HEK293 (cell line): ENCODE data around the gene KLHL14.

Experiments used
- CTCF ChIA-PET: fragments of 350-600 bp; formaldehyde crosslinking; extraction: SDS; loops from one replicate; lab custom pipeline; 2021; ENCODE audit warnings: antibody characterized with exemption; lab: Yijun Ruan, JAX
- POLR2A ChIA-PET: fragments of 300-600 bp; formaldehyde crosslinking; extraction: SDS; loops from one replicate; lab custom pipeline; 2020; ENCODE audit warnings: antibody characterized with exemption, inconsistent platforms; lab: Yijun Ruan, JAX
- H3K27ac ChIP-seq: fragments of 200-500 bp; sonication (Bioruptor generic); 2 replicates; pipeline ENCODE4 v1.5.1; 2014; ENCODE audit warnings: low read depth, low read length, control low read depth, inconsistent platforms; ENCODE audit errors: extremely low read depth
- H3K36me3 ChIP-seq, 2 experiments: fragments of 200-500 bp in 1 of 2; sonication (Bioruptor generic) in 1 of 2; 1 replicate in 1 of 2; 2 replicates in 1 of 2; pipeline ENCODE4 v1.5.1; 2014 to 2017; ENCODE audit warnings: inconsistent platforms in 2 of 2, low read length in 2 of 2; ENCODE audit not compliant: control insufficient read depth in 2 of 2, insufficient read depth in 1 of 2
- H3K4me1 ChIP-seq: fragments of 200-500 bp; sonication (Bioruptor generic); 2 replicates; pipeline ENCODE4 v1.5.1; 2014; ENCODE audit warnings: mild to moderate bottlenecking, low read length, inconsistent platforms; ENCODE audit not compliant: control insufficient read depth, insufficient read depth
- H3K4me3 ChIP-seq: 2 replicates; pipeline ENCODE4 v1.5.1; 2011; ENCODE audit warnings: low read depth, mild to moderate bottlenecking, control low read depth, low read length, moderate library complexity
- H3K9me3 ChIP-seq: fragments of 200-500 bp; sonication (Bioruptor generic); 2 replicates; pipeline ENCODE4 v1.5.1; 2014; ENCODE audit warnings: low read depth, low read length, inconsistent platforms; ENCODE audit not compliant: control insufficient read depth, insufficient read depth
- CTCF ChIP-seq: fragments of 450-650 bp; formaldehyde crosslinking; IDR thresholded peaks from 2 replicates; pipeline ENCODE4 v1.5.1; 2016; ENCODE audit warnings: missing biosample characterization, missing genetic modification characterization
- FEZF1 ChIP-seq: fragments of 450-650 bp; formaldehyde crosslinking; IDR thresholded peaks from 2 replicates; pipeline ENCODE4 v1.5.1; 2016; ENCODE audit warnings: missing biosample characterization, missing genetic modification characterization
- IKZF3 ChIP-seq: fragments of 450-650 bp; IDR thresholded peaks from 2 replicates; pipeline ENCODE4 v1.5.0; 2018; ENCODE audit warnings: missing biosample characterization, mild to moderate bottlenecking, missing genetic modification characterization, moderate library complexity
- KLF8 ChIP-seq: fragments of 450-650 bp; formaldehyde crosslinking; IDR thresholded peaks from 2 replicates; pipeline ENCODE4 v1.5.1; 2016; ENCODE audit warnings: missing biosample characterization, missing genetic modification characterization
- OSR2 ChIP-seq: fragments of 450-650 bp; formaldehyde crosslinking; IDR thresholded peaks from 2 replicates; pipeline ENCODE4 v1.5.1; 2016; ENCODE audit warnings: missing biosample characterization, missing genetic modification characterization
- PRDM2 ChIP-seq: fragments of 450-650 bp; formaldehyde crosslinking; IDR thresholded peaks from 2 replicates; pipeline ENCODE4 v1.5.1; 2016; ENCODE audit warnings: missing biosample characterization, missing genetic modification characterization, borderline replicate concordance
- PRDM6 ChIP-seq: fragments of 450-650 bp; formaldehyde crosslinking; IDR thresholded peaks from 2 replicates; pipeline ENCODE4 v1.5.1; 2017; ENCODE audit warnings: missing biosample characterization, missing genetic modification characterization
- SETDB1 ChIP-seq: IDR thresholded peaks from one replicate; pipeline ENCODE4 v1.6.1; 2017; ENCODE audit warnings: mild to moderate bottlenecking, low read length, moderate library complexity, mixed read lengths; ENCODE audit not compliant: insufficient read length
- TCF7L2 ChIP-seq: IDR thresholded peaks from 2 replicates; pipeline ENCODE4 v1.6.1; 2011; ENCODE audit warnings: low read depth, mild to moderate bottlenecking, inconsistent platforms, low read length, moderate library complexity, borderline replicate concordance
- TRIM28 ChIP-seq: IDR thresholded peaks from 2 replicates; pipeline ENCODE4 v1.6.1; 2011; ENCODE audit warnings: low read length, control low read depth, borderline replicate concordance
- ZBTB10 ChIP-seq: fragments of 450-650 bp; formaldehyde crosslinking; IDR thresholded peaks from 2 replicates; pipeline ENCODE4 v1.5.1; 2016; ENCODE audit warnings: missing biosample characterization, missing genetic modification characterization
- ZNF223 ChIP-seq: fragments of 450-650 bp; formaldehyde crosslinking; IDR thresholded peaks from 2 replicates; pipeline ENCODE4 v1.5.1; 2016; ENCODE audit warnings: missing biosample characterization, missing genetic modification characterization
- ZNF280C ChIP-seq: fragments of 450-650 bp; formaldehyde crosslinking; IDR thresholded peaks from 2 replicates; pipeline ENCODE4 v1.5.1; 2016; ENCODE audit warnings: missing biosample characterization, missing genetic modification characterization
- ZNF423 ChIP-seq: fragments of 450-650 bp; formaldehyde crosslinking; IDR thresholded peaks from 2 replicates; pipeline ENCODE4 v1.5.1; 2016; ENCODE audit warnings: missing biosample characterization, missing genetic modification characterization
- ZNF639 ChIP-seq: fragments of 450-650 bp; formaldehyde crosslinking; IDR thresholded peaks from 2 replicates; pipeline ENCODE4 v1.5.1; 2016; ENCODE audit warnings: missing biosample characterization, missing genetic modification characterization
- ZNF843 ChIP-seq: fragments of 450-650 bp; formaldehyde crosslinking; IDR thresholded peaks from 2 replicates; pipeline ENCODE4 v1.5.1; 2016; ENCODE audit warnings: missing biosample characterization, missing genetic modification characterization
- ZXDB ChIP-seq: fragments of 450-650 bp; formaldehyde crosslinking; IDR thresholded peaks from 2 replicates; pipeline ENCODE4 v1.5.1; 2016; ENCODE audit warnings: missing biosample characterization, missing genetic modification characterization

The KLHL14 gene

GRCh38 chr18:32764611-32765244 is 8.1 kb downstream of the KLHL14 start:
- ChIA-PET CTCF (no interaction called here), POLR2A (no interaction called here)
- Histone ChIP-seq H3K4me1 (peaks cover 3% of the 10 kb centered on the region; the same call in 1 of the 2 replicates), H3K36me3 (no peaks in the 10 kb centered on the region), H3K4me3 (no peak overlapping the region), H3K9me3 (no peaks in the 10 kb centered on the region), H3K27ac (no peak overlapping the region)
- TF ChIP-seq ZNF423 (tag by site-specific recombination) (no peak), ZNF280C (tag by site-specific recombination) (no peak), ZNF843 (tag by site-specific recombination) (no peak)
- TF ChIP-seq, all 188 proteins: peak for 0

- H3K4me1 ChIP-seq = peaks cover 3% of the 10 kb centered on the region; the same call in 1 of the 2 replicates
- CTCF ChIA-PET = interaction anchor here (0.5 kb wide), 1 partner anchor 258 kb away, joined by 3 read pairs; no protein-coding TSS in a partner anchor
- POLR2A ChIA-PET = no interaction called here
- TF ChIP-seq KLF8 (tag by site-specific recombination) (no peak), ZNF223 (tag by site-specific recombination) (no peak), ZNF843 (tag by site-specific recombination) (peak; percentile 68; the same call in 1 of the 2 replicates), TRIM28 (no peak; the same call in 1 of the 2 replicates), PRDM6 (tag by site-specific recombination) (peak; percentile 58), ZBTB10 (no peak), SETDB1 (no peak), OSR2 (tag by site-specific recombination) (peak; percentile 43; the same call in 1 of the 2 replicates), ZXDB (tag by site-specific recombination) (peak; percentile 88), TCF7L2 (peak; percentile 69; the same call in 1 of the 2 replicates), FEZF1 (tag by site-specific recombination) (peak; percentile 89), PRDM2 (no peak), ZNF639 (tag by site-specific recombination) (no peak), CTCF (tag by site-specific recombination) (no peak), IKZF3 (tag by site-specific recombination) (peak; percentile 12; the same call in 1 of the 2 replicates)
These were observed 9.5 kb downstream of the KLHL14 start for GRCh38 chr18:32763293-32763692.

More at GRCh38 chr18:32763293-32763692, 9.5 kb downstream of the KLHL14 start:
- Histone ChIP-seq H3K4me3 (no peak overlapping the region), H3K36me3 (no peaks in the 10 kb centered on the region), H3K9me3 (no peaks in the 10 kb centered on the region), H3K27ac (no peak overlapping the region)
